NT2/D1 (cell line): Measurements from ENCODE around the gene CCDC68.

ENCODE experiments used
- DNase-seq: peaks from one replicate; pipeline ENCODE4 v3.0.0-alpha.2; 2011; ENCODE audit warnings: low read depth, low spot score
- H3K27me3 ChIP-seq: 2 replicates; pipeline ENCODE4 v1.6.0; 2011; ENCODE audit warnings: mild to moderate bottlenecking; ENCODE audit not compliant: insufficient read length, insufficient read depth
- H3K36me3 ChIP-seq: 2 replicates; pipeline ENCODE4 v1.6.1; 2011; ENCODE audit warnings: mild to moderate bottlenecking, low read length, mixed read lengths; ENCODE audit not compliant: insufficient read depth, insufficient read length
- H3K4me1 ChIP-seq: 2 replicates; pipeline ENCODE4 v1.5.1; 2011; ENCODE audit not compliant: insufficient read depth, insufficient read length
- H3K4me3 ChIP-seq: 2 replicates; pipeline ENCODE4 v1.5.1; 2011; ENCODE audit warnings: low read depth; ENCODE audit not compliant: insufficient read length
- H3K9ac ChIP-seq: 2 replicates; pipeline ENCODE4 v1.6.0; 2011; ENCODE audit warnings: low read depth; ENCODE audit not compliant: insufficient read length
- H3K9me3 ChIP-seq: 2 replicates; pipeline ENCODE4 v1.5.1; 2011; ENCODE audit warnings: mild to moderate bottlenecking, low read length; ENCODE audit not compliant: insufficient read depth
- SUZ12 ChIP-seq: IDR thresholded peaks from 2 replicates; pipeline ENCODE4 v1.6.1; 2011; ENCODE audit not compliant: insufficient read length, insufficient read depth; ENCODE audit errors: extremely low read depth
- YY1 ChIP-seq: IDR thresholded peaks from 2 replicates; pipeline ENCODE4 v1.6.1; 2011; ENCODE audit not compliant: insufficient read length, insufficient read depth
- ZNF274 ChIP-seq: IDR thresholded peaks from 2 replicates; pipeline ENCODE4 v1.6.1; 2011; ENCODE audit warnings: mild to moderate bottlenecking, low read depth, low read length

Gene CCDC68

GRCh38 chr18:54958704-54959625, at the start of gene CCDC68:
Gene CCDC68 (minus strand): TSS chr18:54959461. CDS start chr18:54942791, 16,670 bp downstream.
- H3K4me3 ChIP-seq, result no peak within 1 kb of the TSS
- TF ChIP-seq SUZ12, result no peak
- TF ChIP-seq ZNF274, result no peak
- TF ChIP-seq YY1, result no peak
- no peaks in the 10 kb centered on the region for H3K27me3 ChIP-seq
- no peaks in the 10 kb centered on the region for H3K4me1 ChIP-seq
- H3K9ac ChIP-seq, result no peak within 1 kb of the TSS
- no peaks in the 10 kb centered on the region for H3K9me3 ChIP-seq
- H3K36me3 ChIP-seq, result no peaks in the 10 kb centered on the region
- DNase-seq, result no peak

GRCh38 chr18:55007602-55008001, 48.3 kb upstream of the CCDC68 start:
- Histone ChIP-seq H3K9ac (no peak overlapping the region), H3K27me3 (no peaks in the 10 kb centered on the region), H3K4me1 (no peaks in the 10 kb centered on the region), H3K9me3 (no peaks in the 10 kb centered on the region), H3K4me3 (no peak overlapping the region), H3K36me3 (no peaks in the 10 kb centered on the region)
- no peak for TF ChIP-seq SUZ12
- no peak for TF ChIP-seq ZNF274
- TF ChIP-seq YY1, result no peak
- DNase-seq, result no peak

- no peaks in the 10 kb centered on the region for H3K9me3 ChIP-seq
- no peak overlapping the region for H3K9ac ChIP-seq
- no peak overlapping the region for H3K4me3 ChIP-seq
- no peak for DNase-seq
- no peaks in the 10 kb centered on the region for H3K4me1 ChIP-seq
- TF ChIP-seq ZNF274, result no peak
- no peak for TF ChIP-seq SUZ12
- TF ChIP-seq YY1, result no peak
- H3K36me3 ChIP-seq, result no peaks in the 10 kb centered on the region
- no peaks in the 10 kb centered on the region for H3K27me3 ChIP-seq
These were observed 44.4 kb upstream of the CCDC68 start for GRCh38 chr18:55003695-55004094.

- H3K9ac ChIP-seq, result no peak overlapping the region
- H3K4me1 ChIP-seq, result no peaks in the 10 kb centered on the region
- H3K9me3 ChIP-seq, result no peaks in the 10 kb centered on the region
- no peak overlapping the region for H3K4me3 ChIP-seq
- TF ChIP-seq ZNF274 (no peak), YY1 (no peak), SUZ12 (no peak)
- H3K36me3 ChIP-seq, result no peaks in the 10 kb centered on the region
- no peaks in the 10 kb centered on the region for H3K27me3 ChIP-seq
- no peak for DNase-seq
These were observed 43.0 kb upstream of the CCDC68 start for GRCh38 chr18:55002261-55002660.

GRCh38 chr18:55001394-55002024, 42.2 kb upstream of the CCDC68 start:
- Histone ChIP-seq H3K9me3 (no peaks in the 10 kb centered on the region), H3K9ac (no peak overlapping the region), H3K27me3 (no peaks in the 10 kb centered on the region), H3K4me1 (no peaks in the 10 kb centered on the region), H3K4me3 (no peak overlapping the region), H3K36me3 (no peaks in the 10 kb centered on the region)
- no peak for DNase-seq
- TF ChIP-seq YY1 (no peak), ZNF274 (no peak), SUZ12 (no peak)

GRCh38 chr18:55000529-55000928, 41.3 kb upstream of the CCDC68 start:
- TF ChIP-seq SUZ12, result no peak
- no peak overlapping the region for H3K9ac ChIP-seq
- DNase-seq, result no peak

GRCh38 chr18:54999016-54999415, 39.8 kb upstream of the CCDC68 start:
- Histone ChIP-seq H3K4me3 (no peak overlapping the region), H3K36me3 (no peaks in the 10 kb centered on the region), H3K27me3 (no peaks in the 10 kb centered on the region), H3K9me3 (no peaks in the 10 kb centered on the region), H3K9ac (no peak overlapping the region), H3K4me1 (no peaks in the 10 kb centered on the region)
- no peak for DNase-seq
- TF ChIP-seq YY1 (no peak), ZNF274 (no peak)

More at GRCh38 chr18:55000529-55000928, 41.3 kb upstream of the CCDC68 start:
- no peaks in the 10 kb centered on the region for H3K36me3 ChIP-seq
- no peaks in the 10 kb centered on the region for H3K4me1 ChIP-seq
- H3K27me3 ChIP-seq, result no peaks in the 10 kb centered on the region
- no peak overlapping the region for H3K4me3 ChIP-seq
- H3K9me3 ChIP-seq, result no peaks in the 10 kb centered on the region
